GM18508 (cell line): ENCODE results near the gene ROCK2.

Source experiments
- ATAC-seq: cut with Tn5 transposase; IDR thresholded peaks from one replicate; pipeline ENCODE4 v1.9.1; 2021; ENCODE audit warnings: moderate number of reproducible peaks; ENCODE audit not compliant: insufficient read depth, unreplicated experiment

The ROCK2 gene

DNA sequence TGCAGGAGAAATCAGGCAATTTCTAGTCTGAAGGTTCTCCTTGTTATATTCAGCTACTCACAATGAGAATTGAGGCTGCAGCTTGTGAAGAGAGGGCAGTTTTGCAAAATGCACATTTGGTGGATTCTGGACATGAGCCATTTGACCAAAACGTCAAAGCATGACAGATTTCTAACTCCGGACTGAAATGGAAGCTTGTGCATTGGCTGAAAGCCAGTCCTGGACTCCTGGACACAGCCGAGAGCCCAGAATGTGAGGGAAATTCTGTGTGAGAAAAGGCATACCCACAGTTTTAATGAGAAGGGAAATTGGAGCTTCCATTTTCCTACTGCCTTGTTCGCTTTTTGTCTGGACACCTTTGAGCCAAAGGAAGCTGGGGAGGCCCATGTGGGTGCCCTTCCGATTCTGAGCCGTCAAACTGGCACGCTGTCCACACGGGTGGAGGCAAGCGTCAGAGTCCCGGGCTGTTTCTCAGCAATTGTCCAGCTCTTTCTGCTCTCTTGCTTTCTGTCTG, 23.7 kb upstream of the ROCK2 start:
- no peak for ATAC-seq

DNA sequence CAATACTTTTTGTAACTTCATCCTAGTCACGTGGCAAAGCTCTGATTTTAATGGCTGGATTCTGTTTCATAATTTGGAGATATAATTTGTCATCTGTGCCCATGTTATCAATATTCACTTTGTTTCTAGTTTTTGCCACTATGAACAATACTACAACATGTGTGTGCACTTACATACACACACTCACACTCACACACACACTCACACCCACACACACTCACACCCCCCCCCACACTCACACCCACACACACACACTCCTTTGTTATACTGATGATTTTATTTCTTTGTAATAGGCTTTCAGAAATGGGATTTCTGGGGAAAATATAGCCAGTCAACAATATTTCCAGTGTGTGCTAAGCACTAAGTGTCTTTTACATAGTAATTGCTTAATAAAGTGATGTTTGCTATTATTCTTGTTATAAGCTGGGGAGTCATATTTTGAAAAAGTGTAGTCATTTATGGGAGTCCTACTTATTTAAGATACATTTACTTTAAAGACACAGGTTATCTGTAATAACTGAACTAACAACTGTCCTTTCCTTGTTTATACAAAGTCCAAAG, 22.8 kb upstream of the ROCK2 start:
- ATAC-seq = no peak

DNA sequence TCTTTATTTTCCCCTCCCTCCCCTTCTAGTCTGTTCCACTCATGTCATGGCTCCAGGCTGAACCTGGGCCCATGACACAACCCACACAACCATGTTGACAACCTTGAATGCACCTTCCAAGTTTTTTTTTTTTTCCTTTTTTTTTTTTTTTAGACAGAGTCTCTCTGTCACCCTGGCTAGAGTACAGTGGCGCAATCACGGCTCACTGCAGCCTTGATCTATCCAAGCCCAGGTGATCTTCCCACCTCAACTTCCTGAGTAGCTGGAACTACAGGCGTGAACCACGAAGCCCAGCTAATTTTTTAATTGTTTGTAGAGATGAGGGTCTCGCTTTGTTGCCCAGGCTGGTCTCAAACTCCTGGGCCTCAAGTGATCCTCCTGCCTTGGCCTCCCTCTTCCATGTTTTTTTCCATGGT, 21.9 kb upstream of the ROCK2 start:
- no peak for ATAC-seq

DNA sequence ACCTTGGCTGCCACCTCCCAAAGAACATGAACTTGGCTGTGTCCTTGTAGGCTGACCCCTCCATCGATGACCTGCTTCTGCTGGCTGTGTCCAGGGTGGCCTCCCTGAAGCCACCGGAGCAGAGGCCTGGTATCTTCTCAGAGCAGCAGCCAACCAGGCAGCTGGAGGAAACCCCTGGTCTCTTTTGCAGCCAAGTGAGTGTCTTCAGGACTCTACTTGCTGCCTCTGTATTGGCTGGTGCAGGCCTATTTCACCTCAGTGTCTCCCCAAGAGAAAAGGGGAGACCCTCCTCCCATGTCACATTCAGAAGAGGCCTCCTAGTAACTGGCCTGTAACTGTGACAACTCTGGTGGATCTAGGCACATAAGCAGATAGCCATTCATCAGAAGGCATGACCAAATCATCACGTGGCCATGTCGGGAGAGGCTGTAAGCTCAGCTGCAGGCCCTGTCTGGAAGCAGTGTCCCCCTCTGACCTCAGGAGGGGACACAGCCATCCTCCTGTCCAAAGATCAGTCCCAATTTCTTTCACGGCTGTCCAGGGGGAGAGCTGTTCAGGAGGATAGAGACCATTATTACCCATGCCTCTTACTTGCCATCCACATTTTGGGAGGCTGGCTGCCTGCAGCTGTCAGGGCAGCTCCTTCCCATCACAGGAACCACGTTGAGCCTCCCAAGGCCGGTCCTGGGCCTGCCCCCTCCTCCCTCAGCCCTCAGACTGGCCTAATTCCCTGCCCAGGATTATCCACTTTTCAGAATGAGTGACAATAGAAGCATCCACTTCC, 20.9 kb upstream of the ROCK2 start:
- ATAC-seq = no peak

DNA sequence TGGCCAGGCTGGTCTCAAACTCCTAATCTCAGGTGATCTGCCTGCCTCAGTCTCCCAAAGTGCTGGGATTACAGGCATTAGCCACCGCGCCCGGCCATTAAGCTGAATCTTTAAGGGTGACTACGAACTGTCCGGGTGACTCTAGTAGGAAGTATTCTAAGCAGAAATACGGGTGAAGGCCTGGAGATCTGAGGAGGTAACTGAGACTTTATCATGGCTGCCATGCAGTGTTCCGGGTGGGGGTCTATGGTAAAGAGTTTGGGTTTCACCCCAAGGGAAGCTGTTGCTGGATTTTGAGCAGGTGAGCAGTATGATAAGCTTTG, 20.1 kb upstream of the ROCK2 start:
- ATAC-seq = no peak

DNA sequence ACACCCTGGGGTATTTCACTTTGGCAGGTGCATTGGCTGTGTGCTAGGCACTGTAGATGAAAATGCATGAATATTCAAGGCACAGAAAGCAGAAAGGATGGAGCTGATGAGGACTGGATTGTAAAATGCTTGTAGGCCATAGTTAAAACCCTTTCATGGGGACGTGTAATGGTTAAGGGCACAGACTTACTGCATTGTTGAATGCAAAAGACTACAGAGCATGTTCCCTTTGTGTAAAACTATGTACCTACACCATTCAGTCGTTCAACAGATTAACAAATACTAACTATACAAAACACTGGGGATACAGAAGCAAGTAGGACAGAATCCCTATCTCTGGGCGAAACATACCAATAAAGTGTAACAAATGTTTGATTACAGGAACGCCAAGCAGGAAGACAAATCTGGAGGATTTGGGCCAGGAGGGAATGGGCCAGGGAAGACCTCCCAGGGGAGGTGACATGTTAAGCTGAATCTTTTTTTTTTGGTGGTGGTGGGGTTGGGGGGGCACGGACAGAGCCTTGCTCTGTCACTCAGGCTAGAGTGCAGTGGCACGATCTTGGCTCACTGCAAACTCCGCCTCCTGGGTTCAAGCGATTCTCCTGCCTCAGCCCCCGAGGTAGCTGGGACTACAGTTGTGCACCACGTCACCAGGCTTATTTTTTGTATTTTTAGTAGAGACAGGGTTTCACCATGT, 19.6 kb upstream of the ROCK2 start:
- no peak for ATAC-seq

DNA sequence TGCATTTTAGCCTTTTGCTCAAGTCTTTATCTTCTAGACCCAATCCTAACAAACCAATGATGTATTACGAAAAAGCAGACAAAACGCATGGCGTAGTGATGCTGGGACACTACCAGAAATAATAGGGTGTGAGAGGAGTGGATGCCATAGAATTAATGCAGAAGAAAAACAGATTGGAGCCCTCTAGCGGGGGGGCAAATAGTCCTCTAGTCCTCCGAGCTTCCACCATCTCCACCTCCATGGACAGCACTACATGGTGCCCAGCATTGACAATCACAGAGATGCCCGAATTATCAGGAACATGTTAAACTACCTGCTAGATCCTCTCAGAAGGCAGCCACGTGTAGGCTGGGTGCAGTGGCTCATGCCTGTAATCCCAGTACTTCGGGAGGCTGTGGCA, 15.4 kb upstream of the ROCK2 start:
- ATAC-seq = no peak

DNA sequence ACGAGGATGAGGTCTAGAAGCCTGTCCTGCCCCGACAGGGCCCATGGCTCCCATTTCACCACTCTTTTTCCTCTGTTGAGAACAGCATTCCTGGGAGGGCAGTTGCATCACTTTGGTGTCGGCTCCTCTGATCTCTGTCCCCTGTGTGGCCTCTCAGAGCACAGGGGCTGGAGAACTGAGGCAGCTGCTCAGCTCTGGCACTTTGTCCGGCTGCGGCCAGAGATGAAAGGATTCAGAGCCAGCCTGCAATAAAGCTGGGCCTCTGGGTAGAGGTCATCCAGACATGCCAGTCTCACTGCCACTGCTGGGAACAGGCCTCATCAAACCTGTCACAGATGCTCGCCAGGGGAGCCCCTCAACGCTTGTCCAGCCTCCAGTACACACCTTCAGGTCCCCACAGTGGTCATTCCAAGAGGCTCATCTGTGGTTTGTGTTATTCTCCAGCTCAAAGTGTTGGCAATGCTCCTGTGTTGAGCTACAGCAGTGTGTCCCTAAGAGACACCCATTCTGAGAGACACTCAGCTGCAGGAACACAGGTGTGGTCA, 13.1 kb upstream of the ROCK2 start:
- no peak for ATAC-seq

DNA sequence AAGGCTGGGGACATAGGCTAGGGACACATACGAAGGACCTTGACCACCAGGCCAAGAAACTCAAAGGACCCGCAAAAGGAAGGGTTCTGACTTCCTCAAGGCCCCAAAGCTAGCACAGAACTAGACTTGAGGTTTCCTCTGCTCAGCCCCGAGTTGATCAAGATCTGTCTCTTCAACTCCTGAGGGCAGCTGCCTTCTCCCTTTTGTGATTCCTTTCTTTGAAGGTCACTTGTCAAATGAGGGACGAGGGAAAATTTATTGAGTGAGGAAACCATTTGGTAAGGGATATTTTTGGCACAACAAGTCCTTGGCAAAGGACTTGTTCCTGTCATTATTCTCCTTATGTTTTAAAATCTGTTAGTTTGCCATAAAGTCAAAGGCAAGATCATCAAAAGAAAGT, 12.3 kb upstream of the ROCK2 start:
- ATAC-seq = no peak

DNA sequence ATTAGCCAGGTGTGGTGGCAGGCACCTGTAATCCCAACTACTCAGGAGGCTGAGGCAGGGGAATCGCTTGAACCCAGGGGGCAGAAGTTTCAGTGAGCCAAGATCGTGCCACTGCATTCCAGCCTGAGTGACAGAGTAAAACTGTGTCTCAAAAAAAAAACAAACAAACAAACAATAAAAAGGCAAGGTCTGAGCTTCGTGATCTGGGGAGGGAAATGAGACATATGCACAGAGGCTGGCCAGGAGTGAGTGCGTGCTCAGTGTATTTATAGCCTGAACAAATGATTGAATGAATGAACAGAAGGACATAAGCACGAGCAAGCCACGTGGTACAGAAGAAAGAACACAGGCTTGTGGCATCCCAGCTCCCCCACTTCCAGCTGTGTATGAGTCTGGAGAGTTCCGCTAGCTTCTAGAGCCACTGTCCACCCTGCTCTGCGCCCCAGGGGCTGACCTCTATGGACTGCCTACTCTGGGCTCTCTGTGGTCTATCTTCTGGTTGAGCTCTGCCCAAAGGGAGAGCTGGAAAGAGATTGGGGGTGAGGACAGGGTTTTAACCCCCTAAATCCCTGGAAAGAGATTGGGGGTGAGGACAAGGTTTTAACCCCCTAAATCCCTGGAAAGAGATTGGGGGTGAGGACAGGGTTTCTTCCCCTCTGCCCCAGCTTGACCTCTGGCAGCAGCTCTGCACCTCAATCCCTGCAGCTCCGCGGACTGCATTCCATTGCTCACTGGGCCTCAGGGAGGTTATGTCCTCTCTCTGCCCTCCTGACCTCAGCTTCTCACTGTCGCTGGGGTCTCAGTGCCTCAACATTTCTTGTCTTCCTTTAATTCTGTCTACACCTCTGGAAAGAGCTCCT, 11.0 kb upstream of the ROCK2 start:
- ATAC-seq = no peak

DNA sequence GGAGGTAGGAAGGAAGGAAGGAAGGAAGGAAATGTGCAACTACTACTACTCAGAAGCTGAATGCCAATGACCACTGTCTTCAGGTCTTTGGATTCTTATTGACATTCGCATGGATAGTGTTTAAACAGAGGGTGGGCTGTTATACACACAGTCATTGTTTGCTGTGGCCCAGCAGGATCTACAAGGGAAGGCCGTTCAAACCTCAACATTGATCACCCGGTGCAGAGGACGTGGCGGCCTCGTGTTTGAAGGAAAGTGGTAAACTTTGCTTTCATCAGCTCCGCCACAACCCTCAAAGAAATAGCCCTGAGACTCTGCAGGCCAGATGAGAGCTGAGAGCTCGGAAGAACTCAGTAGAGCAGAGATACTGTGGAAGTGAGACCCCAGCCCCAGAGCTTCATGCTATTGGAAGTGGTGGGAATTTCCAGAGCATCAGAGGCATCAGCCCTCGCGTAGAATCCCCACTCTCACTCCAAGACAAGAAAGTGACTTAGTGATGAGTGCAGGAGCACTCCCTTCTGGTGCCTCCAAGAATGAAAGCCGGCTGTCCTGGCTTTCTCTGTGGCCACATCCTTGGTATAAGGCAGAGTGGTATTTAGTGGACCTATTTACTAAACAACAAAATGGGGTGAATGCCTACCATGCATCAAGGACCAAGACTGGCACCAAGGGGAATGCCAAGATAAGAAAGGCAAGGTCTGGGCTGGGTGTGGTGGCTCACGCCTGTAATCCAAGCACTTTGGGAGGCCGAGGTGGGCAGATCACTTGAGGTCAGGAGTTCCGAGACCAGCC, 10.1 kb upstream of the ROCK2 start:
- no peak for ATAC-seq

DNA sequence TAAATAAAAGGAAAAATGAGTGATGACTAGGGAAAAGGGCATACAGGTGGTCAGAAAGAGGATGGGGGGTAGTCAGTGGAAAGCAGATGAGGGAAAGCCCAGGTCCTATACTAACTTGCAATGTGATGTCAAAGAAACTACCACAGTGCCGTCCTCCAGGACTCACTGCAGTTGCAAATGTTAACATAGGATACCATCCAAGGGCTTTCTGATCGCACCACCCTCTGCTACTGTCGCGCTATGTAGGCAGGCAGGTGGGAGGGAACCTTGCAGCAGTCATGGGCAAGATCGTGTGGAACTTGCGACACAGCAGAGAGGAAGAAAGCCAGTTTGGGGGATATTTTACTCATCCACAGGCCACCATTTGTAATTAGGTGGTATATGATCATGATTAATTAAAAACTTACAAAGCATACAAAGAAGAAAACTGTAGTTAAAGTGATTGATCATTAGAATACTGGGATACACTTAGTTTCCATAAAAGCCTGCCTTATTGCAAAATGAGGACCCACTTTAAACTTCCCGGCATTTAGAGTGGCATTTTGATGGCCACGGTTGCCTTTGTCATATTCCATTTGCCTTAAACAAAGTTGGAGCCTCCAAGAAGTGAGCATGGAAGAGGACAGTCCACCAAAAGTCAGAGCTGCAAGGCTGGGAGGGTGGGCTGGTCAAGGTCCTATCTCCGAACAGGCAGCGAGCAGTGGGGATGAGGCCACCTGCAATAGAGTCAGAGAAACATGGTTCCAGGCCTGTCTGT, 8.5 kb upstream of the ROCK2 start:
- no peak for ATAC-seq

DNA sequence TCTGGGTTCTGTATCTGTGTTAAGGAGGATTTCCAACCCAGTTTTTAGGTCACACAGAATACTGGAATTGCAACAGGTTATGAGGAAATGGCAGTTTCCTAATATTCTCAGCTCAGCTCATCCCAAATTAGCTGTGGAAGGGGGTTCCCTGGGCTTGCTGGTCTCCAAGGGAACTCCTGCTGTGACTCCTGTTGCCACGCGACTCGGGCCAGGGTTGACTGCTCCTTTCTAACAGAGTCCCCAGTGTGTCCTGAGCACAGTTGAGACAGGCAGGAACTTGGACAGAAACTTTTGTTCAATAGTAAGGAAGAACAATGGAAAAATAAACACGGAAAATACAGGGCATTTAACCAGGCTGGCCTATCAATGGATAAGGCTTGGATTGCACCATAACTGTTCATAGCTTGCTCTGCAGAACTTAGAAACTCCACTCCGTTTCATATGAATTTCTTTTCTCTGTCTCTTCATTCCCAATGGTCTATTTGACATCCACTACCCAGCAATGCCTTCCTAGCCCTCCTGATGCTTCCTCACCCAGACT, 3.8 kb upstream of the ROCK2 start:
- no peak for ATAC-seq

DNA sequence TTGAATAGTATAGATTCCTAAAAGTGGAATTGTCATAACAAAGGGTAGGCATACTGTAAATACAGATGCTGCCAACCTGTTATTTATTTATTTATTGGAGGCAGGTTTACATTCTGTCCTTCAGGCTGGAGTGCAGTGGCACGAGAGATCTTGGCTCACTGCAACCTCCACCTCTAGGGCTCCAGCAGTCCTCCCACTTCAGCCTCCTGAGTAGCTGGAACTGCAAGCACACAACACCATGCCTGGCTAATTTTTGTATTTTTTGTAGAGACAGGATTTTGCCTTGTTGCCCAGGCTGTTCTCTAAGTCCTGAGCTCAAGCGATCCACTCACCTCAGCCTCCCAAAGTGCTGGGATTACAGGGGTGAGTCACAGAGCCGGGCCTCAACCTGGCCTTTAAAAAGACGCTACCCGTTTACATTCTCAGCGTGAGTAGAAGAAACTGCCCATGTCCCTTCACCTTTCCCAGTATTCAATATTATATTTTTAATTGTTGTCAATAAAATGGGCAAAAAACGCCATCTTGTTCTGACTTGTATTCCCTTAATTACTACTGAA, 3.0 kb upstream of the ROCK2 start:
- ATAC-seq = no peak

DNA sequence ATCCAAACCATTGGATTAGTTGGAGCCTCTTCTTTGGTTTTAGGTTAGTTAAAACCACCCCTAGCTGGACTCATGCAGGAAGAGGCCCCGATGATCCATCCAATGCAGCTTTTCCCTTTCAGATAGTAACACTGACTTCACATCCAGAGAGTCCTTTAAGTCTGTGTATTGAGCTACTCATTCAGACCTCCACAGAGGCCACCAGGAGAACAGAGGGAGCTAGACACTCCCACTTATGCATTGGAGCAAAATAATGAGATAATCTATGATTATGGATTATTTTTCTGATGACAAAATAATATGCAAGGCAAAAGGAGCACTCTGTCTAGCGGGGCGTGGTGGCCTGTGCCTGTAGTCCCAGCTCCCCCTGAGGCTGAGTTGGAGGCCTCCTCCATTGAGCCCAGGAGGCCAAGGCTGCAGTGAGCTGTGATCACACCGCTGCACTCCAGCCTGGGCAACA, 1.6 kb upstream of the ROCK2 start:
- no peak for ATAC-seq

DNA sequence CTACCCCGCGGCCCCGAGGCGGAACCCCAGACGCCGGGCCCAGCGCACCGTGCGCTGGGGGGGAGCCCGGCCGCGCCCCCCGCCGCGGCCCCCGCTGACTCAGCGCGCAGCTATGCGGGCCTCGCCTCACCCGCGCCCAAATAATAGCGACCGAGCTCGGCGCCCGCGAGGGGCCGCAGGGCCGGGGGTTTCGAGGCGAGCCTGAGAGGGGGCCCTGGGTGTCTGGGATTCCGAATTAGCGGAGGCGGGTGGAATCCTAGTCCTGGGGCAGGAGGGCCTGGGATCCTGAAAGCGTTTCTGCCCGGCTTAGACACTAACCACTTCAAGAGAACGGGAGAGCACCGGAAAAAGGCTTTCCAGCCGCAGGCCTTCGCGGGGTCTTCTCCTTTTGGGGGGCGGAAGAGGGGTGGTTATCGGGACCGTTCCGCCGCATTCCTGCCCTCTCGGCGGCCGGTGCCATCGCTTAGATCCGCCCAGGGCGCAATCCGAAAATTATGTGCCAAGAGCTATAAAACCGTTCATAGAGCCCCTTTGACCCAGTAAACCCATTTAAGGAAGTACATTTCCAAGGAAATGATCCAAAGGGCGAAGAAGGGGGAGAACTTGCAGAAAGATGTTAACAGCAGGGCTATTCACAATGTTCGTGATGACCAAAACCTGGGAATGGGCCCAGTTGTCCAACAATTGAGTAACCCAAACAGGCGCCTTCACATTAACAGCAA, 681 bp upstream of the ROCK2 start:
- ATAC-seq = no peak

DNA sequence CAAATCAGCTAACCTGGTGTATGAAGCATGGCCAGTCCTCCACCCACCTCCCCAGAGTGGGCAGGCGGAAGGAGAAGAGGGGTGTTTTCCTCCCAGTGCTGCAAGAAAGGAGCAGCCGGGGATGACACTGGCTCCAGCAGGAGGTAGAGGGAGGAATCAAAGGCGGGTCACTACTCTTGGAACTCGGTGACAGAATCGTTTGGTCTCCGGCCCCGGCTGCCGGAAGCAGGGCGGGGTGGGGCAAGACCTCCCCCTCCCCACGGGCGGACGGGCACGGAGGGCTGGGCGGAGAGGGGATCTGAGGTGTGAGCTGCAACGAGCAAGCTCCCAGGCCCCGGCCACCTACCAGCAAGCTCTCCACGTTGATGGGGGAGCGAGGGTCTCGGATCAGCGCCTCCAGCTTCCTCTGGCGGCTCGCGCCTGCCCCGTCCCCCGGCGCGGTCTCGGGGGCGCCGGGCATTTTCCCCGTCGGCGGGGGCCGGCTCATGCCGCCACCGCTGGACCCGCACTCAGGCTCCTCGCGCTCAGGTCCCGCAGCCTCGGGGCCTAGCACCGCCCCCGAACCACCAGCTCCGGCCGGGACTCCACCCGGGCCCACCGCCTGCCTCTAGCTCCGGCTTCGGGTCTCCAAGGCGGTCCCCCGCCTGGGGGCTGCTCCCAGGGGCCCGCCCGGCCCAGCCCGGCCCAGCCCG, 640 bp downstream of the ROCK2 start:
- ATAC-seq = no peak
